HepG2 (cell line): ENCODE data around the gene CDC34. TPM values are rescaled to one million over a fixed set of nuclear protein-coding genes. Genes with fewer than 3 reads are reported as not detected.

Source experiments
- FOXA3 ChIP-seq: IDR thresholded peaks from 2 replicates; pipeline ENCODE4 v1.6.1; 2016; ENCODE audit warnings: missing genetic modification reagents, missing compliant biosample characterization
- GTF3A ChIP-seq: sonication (generic); formaldehyde crosslinking; conservative IDR thresholded peaks from 2 replicates; pipeline ENCODE4 v1.4.0; 2020; ENCODE audit warnings: mild to moderate bottlenecking, missing genetic modification reagents
- HINFP ChIP-seq: sonication (generic); formaldehyde crosslinking; IDR thresholded peaks from 2 replicates; pipeline ENCODE4 v1.4.0; 2020; ENCODE audit warnings: low read depth, mild to moderate bottlenecking, missing genetic modification reagents
- HMGXB4 ChIP-seq, 2 experiments: sonication (generic) in 1 of 2; formaldehyde crosslinking in 1 of 2; IDR thresholded peaks; 2 replicates each; pipeline versions ENCODE4 v1.4.0 to v1.6.1; 2018 to 2020; ENCODE audit warnings: missing genetic modification reagents in 2 of 2, borderline replicate concordance in 1 of 2, low read depth in 1 of 2, mild to moderate bottlenecking in 1 of 2, missing biosample characterization in 1 of 2
- MXD1 ChIP-seq: sonication (generic); formaldehyde crosslinking; IDR thresholded peaks from 2 replicates; pipeline ENCODE4 v1.4.0; 2020; ENCODE audit warnings: mild to moderate bottlenecking, missing genetic modification reagents
- NR1H2 ChIP-seq: sonication (generic); formaldehyde crosslinking; IDR thresholded peaks from 2 replicates; pipeline ENCODE4 v1.8.1; 2022; ENCODE audit warnings: low read depth, missing genetic modification reagents, borderline replicate concordance
- NRL ChIP-seq: sonication (generic); formaldehyde crosslinking; IDR thresholded peaks from 2 replicates; pipeline ENCODE4 v1.5.0; 2020; ENCODE audit warnings: missing genetic modification reagents, mild to moderate bottlenecking, moderate library complexity, borderline replicate concordance
- SETDB1 ChIP-seq: sonication (generic); formaldehyde crosslinking; IDR thresholded peaks from 2 replicates; pipeline ENCODE4 v1.5.1; 2020; ENCODE audit warnings: missing genetic modification reagents, mild to moderate bottlenecking, borderline replicate concordance
- SPEN ChIP-seq: sonication (generic); formaldehyde crosslinking; IDR thresholded peaks from 2 replicates; pipeline ENCODE4 v1.5.1; 2020; ENCODE audit warnings: low read depth, mild to moderate bottlenecking, missing genetic modification reagents
- ZNF282 ChIP-seq: fragments of 450-650 bp; IDR thresholded peaks from 2 replicates; pipeline ENCODE4 v1.6.1; 2018; ENCODE audit not compliant: partially characterized antibody
- ZNF546 ChIP-seq: sonication (generic); formaldehyde crosslinking; conservative IDR thresholded peaks from 2 replicates; pipeline ENCODE4 v1.8.1; 2023; ENCODE audit warnings: mild to moderate bottlenecking, missing genetic modification reagents
- ZNF674 ChIP-seq: sonication (generic); formaldehyde crosslinking; IDR thresholded peaks from 2 replicates; pipeline ENCODE4 v1.5.0; 2020; ENCODE audit warnings: low read depth, mild to moderate bottlenecking, missing genetic modification reagents
- polyA plus RNA-seq, 8 experiments: library from polyadenylated mRNA; depleted of rRNA in 3 of 8; stranded (reverse) in 7 of 8; unstranded in 1 of 8; fragments of >200 nt; fragmentation: Illumina TruSeq in 4 of 8; extraction: Trizol in 4 of 8; gene quantifications; 2 replicates each; pipeline versions ENCODE4 v1.2.1 to v1.2.3, GENCODE V29; 2011 to 2016; ENCODE audit warnings: low read depth in 4 of 8, missing spikeins in 1 of 8, mixed read lengths in 1 of 8; ENCODE audit not compliant: insufficient read depth in 1 of 8
- total RNA-seq, 5 experiments: library from RNA; depleted of rRNA; stranded (reverse); fragments of >200 nt; fragmentation: Illumina TruSeq; extraction: Trizol; gene quantifications; 2 replicates each; pipeline ENCODE4 v1.2.3, GENCODE V29; 2016; ENCODE audit warnings: low read depth in 1 of 5
- TF ChIP-seq, protein P1 (sequence below): conservative IDR thresholded peaks from 2 replicates; pipeline ENCODE4 v1.6.1; 2018; ENCODE audit warnings: missing genetic modification reagents
- TF ChIP-seq, protein P2 (sequence below): sonication (generic); formaldehyde crosslinking; IDR thresholded peaks from 2 replicates; pipeline ENCODE4 v1.4.0; 2020; ENCODE audit warnings: missing genetic modification reagents, borderline replicate concordance
- TF ChIP-seq, protein P3 (sequence below): sonication (generic); formaldehyde crosslinking; conservative IDR thresholded peaks from 2 replicates; pipeline ENCODE4 v1.8.0; 2022; ENCODE audit warnings: mild to moderate bottlenecking, moderate library complexity, missing genetic modification reagents
- TF ChIP-seq, protein P4 (sequence below): sonication (generic); formaldehyde crosslinking; IDR thresholded peaks from 2 replicates; pipeline ENCODE4 v1.4.0; 2020; ENCODE audit warnings: missing genetic modification reagents

CDC34 gene
- total and polyA plus RNA-seq, 2 of the 13 experiments (the other 11 are each of a cell fraction or from before 2014, with no cell fraction given): 138 to 150 TPM

DNA sequence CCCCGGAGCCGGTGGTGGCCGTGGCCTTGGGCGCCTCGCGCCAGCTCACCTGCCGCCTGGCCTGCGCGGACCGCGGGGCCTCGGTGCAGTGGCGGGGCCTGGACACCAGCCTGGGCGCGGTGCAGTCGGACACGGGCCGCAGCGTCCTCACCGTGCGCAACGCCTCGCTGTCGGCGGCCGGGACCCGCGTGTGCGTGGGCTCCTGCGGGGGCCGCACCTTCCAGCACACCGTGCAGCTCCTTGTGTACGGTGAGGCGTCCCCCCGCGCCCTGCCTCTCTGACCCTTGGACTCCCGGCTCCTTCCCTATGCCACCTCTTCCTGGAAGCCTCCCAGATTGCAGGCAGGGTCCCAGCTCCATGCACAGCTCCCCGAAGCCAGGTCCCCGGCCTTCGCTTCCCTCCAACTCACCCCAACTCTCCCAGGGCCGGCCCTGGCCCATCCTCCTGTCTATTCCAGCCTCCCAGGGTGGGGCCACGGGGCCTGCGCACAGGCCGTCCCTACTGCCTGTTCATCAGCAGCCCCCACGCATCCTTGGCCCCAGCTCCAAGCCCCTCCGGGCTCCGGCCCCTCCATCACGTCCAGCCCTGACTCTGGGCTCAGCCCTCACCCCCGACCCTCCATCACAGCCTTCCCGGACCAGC lies 33.6 kb upstream of the CDC34 start (continued):
- no peak for TF ChIP-seq SETDB1 (CRISPR knock-in tag)
- no peak for TF ChIP-seq NR1H2 (CRISPR knock-in tag)
- TF ChIP-seq, protein P1, sequence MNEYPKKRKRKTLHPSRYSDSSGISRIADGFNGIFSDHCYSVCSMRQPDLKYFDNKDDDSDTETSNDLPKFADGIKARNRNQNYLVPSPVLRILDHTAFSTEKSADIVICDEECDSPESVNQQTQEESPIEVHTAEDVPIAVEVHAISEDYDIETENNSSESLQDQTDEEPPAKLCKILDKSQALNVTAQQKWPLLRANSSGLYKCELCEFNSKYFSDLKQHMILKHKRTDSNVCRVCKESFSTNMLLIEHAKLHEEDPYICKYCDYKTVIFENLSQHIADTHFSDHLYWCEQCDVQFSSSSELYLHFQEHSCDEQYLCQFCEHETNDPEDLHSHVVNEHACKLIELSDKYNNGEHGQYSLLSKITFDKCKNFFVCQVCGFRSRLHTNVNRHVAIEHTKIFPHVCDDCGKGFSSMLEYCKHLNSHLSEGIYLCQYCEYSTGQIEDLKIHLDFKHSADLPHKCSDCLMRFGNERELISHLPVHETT (CRISPR knock-in tag): no peak
- TF ChIP-seq NRL: peak; percentile 39; the same call in 1 of the 2 replicates
- peak; percentile 24; the same call in 1 of the 2 replicates for TF ChIP-seq SPEN
- TF ChIP-seq, protein P2, sequence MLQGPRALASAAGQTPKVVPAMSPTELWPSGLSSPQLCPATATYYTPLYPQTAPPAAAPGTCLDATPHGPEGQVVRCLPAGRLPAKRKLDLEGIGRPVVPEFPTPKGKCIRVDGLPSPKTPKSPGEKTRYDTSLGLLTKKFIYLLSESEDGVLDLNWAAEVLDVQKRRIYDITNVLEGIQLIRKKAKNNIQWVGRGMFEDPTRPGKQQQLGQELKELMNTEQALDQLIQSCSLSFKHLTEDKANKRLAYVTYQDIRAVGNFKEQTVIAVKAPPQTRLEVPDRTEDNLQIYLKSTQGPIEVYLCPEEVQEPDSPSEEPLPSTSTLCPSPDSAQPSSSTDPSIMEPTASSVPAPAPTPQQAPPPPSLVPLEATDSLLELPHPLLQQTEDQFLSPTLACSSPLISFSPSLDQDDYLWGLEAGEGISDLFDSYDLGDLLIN: no peak
- TF ChIP-seq FOXA3: no peak
- peak; percentile 19 to 22; a peak in 2 of 4 replicates for TF ChIP-seq HMGXB4 (CRISPR knock-in tag; IDR thresholded peaks at IDR 0.05; ENCODE audit: borderline replicate concordance in 1 of 2, low read depth in 1 of 2)
- TF ChIP-seq HINFP: peak; percentile 81
- TF ChIP-seq GTF3A: no peak
- no peak for TF ChIP-seq ZNF282
- TF ChIP-seq ZNF674 (CRISPR knock-in tag): no peak
- TF ChIP-seq, protein P3, sequence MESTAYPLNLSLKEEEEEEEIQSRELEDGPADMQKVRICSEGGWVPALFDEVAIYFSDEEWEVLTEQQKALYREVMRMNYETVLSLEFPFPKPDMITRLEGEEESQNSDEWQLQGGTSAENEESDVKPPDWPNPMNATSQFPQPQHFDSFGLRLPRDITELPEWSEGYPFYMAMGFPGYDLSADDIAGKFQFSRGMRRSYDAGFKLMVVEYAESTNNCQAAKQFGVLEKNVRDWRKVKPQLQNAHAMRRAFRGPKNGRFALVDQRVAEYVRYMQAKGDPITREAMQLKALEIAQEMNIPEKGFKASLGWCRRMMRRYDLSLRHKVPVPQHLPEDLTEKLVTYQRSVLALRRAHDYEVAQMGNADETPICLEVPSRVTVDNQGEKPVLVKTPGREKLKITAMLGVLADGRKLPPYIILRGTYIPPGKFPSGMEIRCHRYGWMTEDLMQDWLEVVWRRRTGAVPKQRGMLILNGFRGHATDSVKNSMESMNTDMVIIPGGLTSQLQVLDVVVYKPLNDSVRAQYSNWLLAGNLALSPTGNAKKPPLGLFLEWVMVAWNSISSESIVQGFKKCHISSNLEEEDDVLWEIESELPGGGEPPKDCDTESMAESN (CRISPR knock-in tag): peak; percentile 55; the same call in 1 of the 2 replicates
- 0 out of 2 replicates have a peak, but pooled peaks have one; percentile 31 for TF ChIP-seq ZNF546 (CRISPR knock-in tag)
- TF ChIP-seq MXD1 (CRISPR knock-in tag): peak; percentile 19; the same call in 1 of the 2 replicates
- TF ChIP-seq, protein P4, sequence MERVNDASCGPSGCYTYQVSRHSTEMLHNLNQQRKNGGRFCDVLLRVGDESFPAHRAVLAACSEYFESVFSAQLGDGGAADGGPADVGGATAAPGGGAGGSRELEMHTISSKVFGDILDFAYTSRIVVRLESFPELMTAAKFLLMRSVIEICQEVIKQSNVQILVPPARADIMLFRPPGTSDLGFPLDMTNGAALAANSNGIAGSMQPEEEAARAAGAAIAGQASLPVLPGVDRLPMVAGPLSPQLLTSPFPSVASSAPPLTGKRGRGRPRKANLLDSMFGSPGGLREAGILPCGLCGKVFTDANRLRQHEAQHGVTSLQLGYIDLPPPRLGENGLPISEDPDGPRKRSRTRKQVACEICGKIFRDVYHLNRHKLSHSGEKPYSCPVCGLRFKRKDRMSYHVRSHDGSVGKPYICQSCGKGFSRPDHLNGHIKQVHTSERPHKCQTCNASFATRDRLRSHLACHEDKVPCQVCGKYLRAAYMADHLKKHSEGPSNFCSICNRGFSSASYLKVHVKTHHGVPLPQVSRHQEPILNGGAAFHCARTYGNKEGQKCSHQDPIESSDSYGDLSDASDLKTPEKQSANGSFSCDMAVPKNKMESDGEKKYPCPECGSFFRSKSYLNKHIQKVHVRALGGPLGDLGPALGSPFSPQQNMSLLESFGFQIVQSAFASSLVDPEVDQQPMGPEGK (CRISPR knock-in tag): peak; percentile 28; the same call in 1 of the 2 replicates
